Choroid plexus epithelial cell (primary cell): Measurements from ENCODE around the gene GLYR1.

Source experiments
- DNase-seq: peaks from one replicate; pipeline ENCODE4 v3.0.0-alpha.2; 2010; ENCODE audit warnings: low read depth
- H3K4me3 ChIP-seq: 2 replicates; pipeline ENCODE4 v1.5.1; 2011; ENCODE audit warnings: low read depth, mild to moderate bottlenecking, control low read depth, low read length, moderate library complexity
- TF ChIP-seq, protein P1 (sequence below): conservative IDR thresholded peaks from 2 replicates; pipeline ENCODE4 v1.5.1; 2011; ENCODE audit warnings: low read depth, mild to moderate bottlenecking, control low read depth, inconsistent platforms, low read length, moderate library complexity

GLYR1 gene

DNA sequence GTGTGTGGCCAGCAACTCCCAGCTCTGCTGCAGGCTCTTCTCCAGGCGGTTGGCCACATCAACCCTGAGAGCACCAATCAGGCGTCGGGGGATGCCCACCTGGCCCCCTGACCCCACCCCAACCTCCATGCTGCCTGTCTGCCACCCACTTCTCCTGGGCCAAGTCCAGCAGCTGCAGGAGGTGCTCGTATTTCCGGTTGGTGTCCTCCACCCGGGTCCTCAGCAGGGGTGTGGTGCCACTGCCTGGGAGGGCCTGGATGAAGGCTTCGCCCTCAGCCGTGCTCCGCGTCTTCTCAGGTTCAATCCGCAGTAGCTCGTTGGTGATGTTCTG lies 44.8 kb upstream of the GLYR1 start:
- DNase-seq, result no peak
- no peak overlapping the region for H3K4me3 ChIP-seq
- TF ChIP-seq, protein P1, sequence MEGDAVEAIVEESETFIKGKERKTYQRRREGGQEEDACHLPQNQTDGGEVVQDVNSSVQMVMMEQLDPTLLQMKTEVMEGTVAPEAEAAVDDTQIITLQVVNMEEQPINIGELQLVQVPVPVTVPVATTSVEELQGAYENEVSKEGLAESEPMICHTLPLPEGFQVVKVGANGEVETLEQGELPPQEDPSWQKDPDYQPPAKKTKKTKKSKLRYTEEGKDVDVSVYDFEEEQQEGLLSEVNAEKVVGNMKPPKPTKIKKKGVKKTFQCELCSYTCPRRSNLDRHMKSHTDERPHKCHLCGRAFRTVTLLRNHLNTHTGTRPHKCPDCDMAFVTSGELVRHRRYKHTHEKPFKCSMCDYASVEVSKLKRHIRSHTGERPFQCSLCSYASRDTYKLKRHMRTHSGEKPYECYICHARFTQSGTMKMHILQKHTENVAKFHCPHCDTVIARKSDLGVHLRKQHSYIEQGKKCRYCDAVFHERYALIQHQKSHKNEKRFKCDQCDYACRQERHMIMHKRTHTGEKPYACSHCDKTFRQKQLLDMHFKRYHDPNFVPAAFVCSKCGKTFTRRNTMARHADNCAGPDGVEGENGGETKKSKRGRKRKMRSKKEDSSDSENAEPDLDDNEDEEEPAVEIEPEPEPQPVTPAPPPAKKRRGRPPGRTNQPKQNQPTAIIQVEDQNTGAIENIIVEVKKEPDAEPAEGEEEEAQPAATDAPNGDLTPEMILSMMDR, result no peak

DNA sequence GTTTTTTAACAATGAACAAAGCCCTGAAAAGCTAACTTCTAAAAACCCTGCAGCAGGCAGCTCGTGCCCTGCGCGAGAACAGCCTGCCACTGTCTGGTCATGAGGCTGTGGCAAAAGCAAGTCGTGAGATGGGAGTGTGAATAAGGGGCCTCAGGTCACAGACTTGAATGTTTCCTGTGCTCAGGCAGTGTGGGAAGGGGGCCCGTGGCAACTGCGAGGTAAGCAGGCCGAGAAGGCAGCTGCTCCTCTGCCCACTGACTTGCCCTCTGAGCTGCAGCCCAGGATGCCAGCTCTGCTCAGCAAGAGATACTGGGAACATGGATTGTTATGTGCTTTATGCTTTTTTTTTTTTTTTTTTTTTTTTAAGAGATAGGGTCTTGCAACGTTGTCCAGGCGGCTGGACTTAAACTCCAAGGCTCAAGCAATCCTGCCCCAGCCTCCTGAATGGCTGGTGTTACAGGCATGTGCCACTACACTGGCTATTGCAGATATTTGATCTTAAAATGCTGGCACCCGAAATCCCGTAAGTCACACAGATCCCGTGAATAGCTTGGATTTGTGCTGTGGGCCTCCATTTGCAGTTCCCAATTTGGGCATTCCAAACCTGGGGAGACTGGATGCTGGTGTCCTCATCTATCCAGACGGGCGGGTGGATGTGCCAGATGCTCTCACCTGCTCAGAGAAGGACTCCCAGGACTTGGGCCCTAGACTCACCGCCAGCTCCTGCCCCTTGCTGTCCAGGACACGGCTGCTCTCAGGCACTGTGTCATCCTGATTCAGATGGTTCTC lies 44.2 kb upstream of the GLYR1 start:
- H3K4me3 ChIP-seq, result no peak overlapping the region
- TF ChIP-seq, protein P1, result no peak
- DNase-seq, result no peak

DNA sequence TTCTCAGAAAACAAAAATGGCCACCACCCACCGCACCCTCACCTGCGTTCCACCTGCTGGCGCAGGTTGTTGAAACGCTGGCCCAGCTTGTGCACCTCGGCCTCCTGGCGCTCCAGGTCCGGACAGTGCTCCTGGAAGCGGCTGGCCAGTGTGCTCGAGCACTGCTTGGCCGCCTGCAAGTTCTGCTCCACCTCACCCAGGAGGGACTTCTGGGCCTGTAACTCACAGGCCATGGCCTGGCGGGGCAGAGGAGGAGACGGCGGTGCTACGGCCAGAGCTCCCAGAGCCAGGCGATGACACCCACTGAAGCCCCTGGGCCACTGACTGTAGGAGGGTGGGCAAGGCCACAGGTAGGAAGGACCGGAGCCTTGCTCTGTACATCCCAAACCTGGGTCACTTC lies 43.6 kb upstream of the GLYR1 start:
- DNase-seq, result no peak
- TF ChIP-seq, protein P1, result no peak
- no peak overlapping the region for H3K4me3 ChIP-seq

DNA sequence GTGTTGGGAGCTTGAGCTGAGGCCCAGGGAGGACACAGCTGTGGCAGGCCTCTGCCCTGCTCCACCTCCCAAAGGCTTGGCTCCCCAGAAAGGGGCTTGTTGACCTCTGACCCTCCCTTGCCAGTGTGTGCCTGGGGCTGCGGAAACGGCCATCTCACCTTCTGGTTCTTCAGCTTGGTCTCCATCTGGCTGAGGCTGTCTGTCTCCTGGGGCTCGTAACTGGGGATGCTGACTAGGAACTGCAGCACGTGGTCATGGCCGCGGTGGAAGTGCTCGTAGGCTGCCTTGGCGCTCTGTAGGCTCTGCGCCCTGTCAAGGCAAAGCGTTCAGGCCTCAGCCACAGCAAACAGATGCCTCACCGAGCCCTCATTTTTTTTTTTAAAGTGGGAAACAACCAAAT lies 42.9 kb upstream of the GLYR1 start:
- TF ChIP-seq, protein P1, result no peak
- DNase-seq, result no peak
- no peak overlapping the region for H3K4me3 ChIP-seq

DNA sequence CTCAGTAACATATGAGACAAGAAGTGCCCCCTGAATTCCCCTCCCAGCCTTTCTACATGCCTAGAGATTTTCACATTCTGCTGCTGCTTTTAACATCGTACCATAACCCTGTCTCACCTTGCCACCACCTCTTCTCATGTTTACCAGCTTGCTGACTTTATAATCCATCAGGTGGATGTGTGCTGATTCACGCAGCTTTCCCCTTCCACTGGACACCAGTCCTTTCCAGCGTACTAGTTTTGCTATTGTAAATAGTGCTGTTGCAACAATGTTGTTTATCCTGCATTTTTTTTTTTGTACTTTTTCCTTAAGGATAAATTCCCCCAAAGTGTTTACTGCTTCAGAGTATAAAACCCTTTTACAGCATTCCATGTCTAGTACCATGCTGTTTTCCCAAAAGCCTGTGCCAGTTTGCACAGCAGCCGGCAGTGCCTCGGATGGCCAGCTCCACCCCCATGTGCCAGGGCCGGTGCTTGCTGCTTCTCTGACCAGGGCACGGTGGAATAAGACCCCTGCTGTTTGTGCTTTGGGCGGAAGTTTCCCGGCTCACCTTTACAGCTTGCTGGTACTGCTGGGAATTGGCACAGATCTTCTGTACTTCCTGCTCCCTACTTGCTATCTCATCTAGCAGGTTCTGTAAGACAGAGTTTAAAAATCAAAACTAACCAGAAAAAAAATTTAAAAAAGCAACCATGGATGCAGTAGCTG lies 41.5 kb upstream of the GLYR1 start:
- TF ChIP-seq, protein P1, result no peak
- no peak for DNase-seq
- H3K4me3 ChIP-seq, result no peak overlapping the region

DNA sequence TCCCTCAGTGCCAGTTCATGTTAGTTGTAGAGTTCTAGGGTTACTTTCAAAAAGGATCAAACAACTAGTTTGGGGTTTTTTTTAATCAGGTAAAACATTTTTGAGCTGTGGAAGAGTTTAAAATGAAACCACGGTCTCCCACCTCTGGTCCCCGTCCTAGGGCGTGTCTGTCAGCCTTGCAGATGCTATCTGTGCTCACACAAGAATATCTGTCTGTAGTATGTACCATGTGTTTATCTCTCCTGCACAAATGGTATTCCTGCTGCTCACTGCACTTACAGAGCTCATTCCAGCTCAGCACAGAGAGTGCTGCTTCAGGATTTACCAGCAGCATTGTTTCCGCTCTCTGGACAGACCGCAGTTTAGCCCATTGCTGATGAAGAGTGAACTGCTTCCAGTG lies 39.1 kb upstream of the GLYR1 start:
- no peak overlapping the region for H3K4me3 ChIP-seq
- DNase-seq, result no peak
- TF ChIP-seq, protein P1, result no peak
